ENCODE data around the gene CNTRL. TPM values are rescaled to one million over a fixed set of nuclear protein-coding genes. Genes with fewer than 3 reads are reported as not detected.

The CNTRL gene
- total RNA-seq, 1 experiment from 2014 or later, result 13.4 TPM

- DNase-seq (ENCODE audit: low read depth, low spot score) (no peak), ATAC-seq (no peak)
- ChIA-PET CTCF (no interaction called here), RAD21 (ENCODE audit: low non-redundant PET in 1 of 2, low total read pairs in 2 of 2, uncharacterized antibody in 2 of 2, unreplicated experiment in 2 of 2) (no interaction called here), POLR2A (no interaction called here)
- Histone ChIP-seq H3K9me2 (ENCODE audit: insufficient read depth) (no peaks in the 10 kb centered on the region), H3K4me2 (ENCODE audit: low read length) (peak overlapping the region; percentile 82), H3K9me3 (ENCODE audit: control insufficient read depth in 1 of 2, insufficient read depth in 1 of 2, low read depth in 1 of 2, low read length in 2 of 2) (no peaks in the 10 kb centered on the region), H3K36me3 (ENCODE audit: control insufficient read depth in 1 of 2, insufficient read depth in 2 of 2, low read length in 2 of 2) (no peaks in the 10 kb centered on the region), H3K27ac (ENCODE audit: low read depth, low read length) (no peak overlapping the region), H3K4me3 (replicated peaks in 1 of 2; ENCODE audit: low read depth in 1 of 2, low read length in 2 of 2) (peak overlapping the region; percentile 64 to 67), H3K9ac (ENCODE audit: low read length) (peak overlapping the region; percentile 82), H3K79me2 (ENCODE audit: insufficient read depth, low read length) (peaks cover 63% of the 10 kb centered on the region), H4K20me1 (ENCODE audit: insufficient read depth) (peaks cover 46% of the 10 kb centered on the region; the same call in 1 of the 2 replicates), H3K27me3 (ENCODE audit: insufficient read depth, low read length) (no peaks in the 10 kb centered on the region), H3K4me1 (ENCODE audit: control insufficient read depth in 1 of 2, insufficient read depth in 2 of 2, low read length in 2 of 2) (peaks cover 5 to 17% of the 10 kb centered on the region in 2 experiments; a peak in 3 of 4 replicates), H2AFZ (ENCODE audit: low read depth, low read length, poor library complexity, severe bottlenecking) (no peak overlapping the region)
- intact Hi-C loops (cut with micrococcal nuclease), result no loop called here
- TF ChIP-seq RAD21 (IDR thresholded peaks at IDR 0.05; ENCODE audit: low read depth) (no peak), EZH2phosphoT487 (IDR thresholded peaks at IDR 0.05; ENCODE audit: borderline replicate concordance) (no peak), SP1 (IDR thresholded peaks at IDR 0.05; ENCODE audit: low read depth) (no peak), POLR2AphosphoS5 (IDR thresholded peaks at IDR 0.05; ENCODE audit: low read depth, low read length) (no peak), CBX3 (IDR thresholded peaks at IDR 0.05; ENCODE audit: low read depth) (no peak), JUND (IDR thresholded peaks at IDR 0.05) (no peak), CEBPB (IDR thresholded peaks at IDR 0.05; ENCODE audit: low read depth) (no peak), FOSL1 (IDR thresholded peaks at IDR 0.05; ENCODE audit: low read depth) (no peak), ELF1 (IDR thresholded peaks at IDR 0.05; ENCODE audit: borderline replicate concordance, low read depth) (no peak), POLR2A (IDR thresholded peaks at IDR 0.05; ENCODE audit: borderline replicate concordance, extremely low read depth, insufficient read depth, insufficient read length) (no peak), ZFX (IDR thresholded peaks at IDR 0.05) (no peak)
- TF ChIP-seq, protein P1, sequence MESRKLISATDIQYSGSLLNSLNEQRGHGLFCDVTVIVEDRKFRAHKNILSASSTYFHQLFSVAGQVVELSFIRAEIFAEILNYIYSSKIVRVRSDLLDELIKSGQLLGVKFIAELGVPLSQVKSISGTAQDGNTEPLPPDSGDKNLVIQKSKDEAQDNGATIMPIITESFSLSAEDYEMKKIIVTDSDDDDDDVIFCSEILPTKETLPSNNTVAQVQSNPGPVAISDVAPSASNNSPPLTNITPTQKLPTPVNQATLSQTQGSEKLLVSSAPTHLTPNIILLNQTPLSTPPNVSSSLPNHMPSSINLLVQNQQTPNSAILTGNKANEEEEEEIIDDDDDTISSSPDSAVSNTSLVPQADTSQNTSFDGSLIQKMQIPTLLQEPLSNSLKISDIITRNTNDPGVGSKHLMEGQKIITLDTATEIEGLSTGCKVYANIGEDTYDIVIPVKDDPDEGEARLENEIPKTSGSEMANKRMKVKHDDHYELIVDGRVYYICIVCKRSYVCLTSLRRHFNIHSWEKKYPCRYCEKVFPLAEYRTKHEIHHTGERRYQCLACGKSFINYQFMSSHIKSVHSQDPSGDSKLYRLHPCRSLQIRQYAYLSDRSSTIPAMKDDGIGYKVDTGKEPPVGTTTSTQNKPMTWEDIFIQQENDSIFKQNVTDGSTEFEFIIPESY (IDR thresholded peaks at IDR 0.05; ENCODE audit: extremely low read depth, insufficient replicate concordance, low read length), result no peak
- TF ChIP-seq, protein P2, sequence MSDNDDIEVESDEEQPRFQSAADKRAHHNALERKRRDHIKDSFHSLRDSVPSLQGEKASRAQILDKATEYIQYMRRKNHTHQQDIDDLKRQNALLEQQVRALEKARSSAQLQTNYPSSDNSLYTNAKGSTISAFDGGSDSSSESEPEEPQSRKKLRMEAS (IDR thresholded peaks at IDR 0.05), result no peak
- TF ChIP-seq, protein P3, sequence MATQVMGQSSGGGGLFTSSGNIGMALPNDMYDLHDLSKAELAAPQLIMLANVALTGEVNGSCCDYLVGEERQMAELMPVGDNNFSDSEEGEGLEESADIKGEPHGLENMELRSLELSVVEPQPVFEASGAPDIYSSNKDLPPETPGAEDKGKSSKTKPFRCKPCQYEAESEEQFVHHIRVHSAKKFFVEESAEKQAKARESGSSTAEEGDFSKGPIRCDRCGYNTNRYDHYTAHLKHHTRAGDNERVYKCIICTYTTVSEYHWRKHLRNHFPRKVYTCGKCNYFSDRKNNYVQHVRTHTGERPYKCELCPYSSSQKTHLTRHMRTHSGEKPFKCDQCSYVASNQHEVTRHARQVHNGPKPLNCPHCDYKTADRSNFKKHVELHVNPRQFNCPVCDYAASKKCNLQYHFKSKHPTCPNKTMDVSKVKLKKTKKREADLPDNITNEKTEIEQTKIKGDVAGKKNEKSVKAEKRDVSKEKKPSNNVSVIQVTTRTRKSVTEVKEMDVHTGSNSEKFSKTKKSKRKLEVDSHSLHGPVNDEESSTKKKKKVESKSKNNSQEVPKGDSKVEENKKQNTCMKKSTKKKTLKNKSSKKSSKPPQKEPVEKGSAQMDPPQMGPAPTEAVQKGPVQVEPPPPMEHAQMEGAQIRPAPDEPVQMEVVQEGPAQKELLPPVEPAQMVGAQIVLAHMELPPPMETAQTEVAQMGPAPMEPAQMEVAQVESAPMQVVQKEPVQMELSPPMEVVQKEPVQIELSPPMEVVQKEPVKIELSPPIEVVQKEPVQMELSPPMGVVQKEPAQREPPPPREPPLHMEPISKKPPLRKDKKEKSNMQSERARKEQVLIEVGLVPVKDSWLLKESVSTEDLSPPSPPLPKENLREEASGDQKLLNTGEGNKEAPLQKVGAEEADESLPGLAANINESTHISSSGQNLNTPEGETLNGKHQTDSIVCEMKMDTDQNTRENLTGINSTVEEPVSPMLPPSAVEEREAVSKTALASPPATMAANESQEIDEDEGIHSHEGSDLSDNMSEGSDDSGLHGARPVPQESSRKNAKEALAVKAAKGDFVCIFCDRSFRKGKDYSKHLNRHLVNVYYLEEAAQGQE (IDR thresholded peaks at IDR 0.05; ENCODE audit: low read depth), result no peak
- TF ChIP-seq, protein P4, sequence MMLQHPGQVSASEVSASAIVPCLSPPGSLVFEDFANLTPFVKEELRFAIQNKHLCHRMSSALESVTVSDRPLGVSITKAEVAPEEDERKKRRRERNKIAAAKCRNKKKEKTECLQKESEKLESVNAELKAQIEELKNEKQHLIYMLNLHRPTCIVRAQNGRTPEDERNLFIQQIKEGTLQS (IDR thresholded peaks at IDR 0.05), result no peak
- TSS peak; percentile 48 for BruUV-seq (replicated peaks)
Measured at GRCh38 chr9:121200356-121200755, 125.6 kb downstream of the CNTRL start.
